PFSK-1 (cell line): Measurements from ENCODE around the gene ATAD3B.

Source experiments
- FOXP2 ChIP-seq: optimal IDR thresholded peaks from 2 replicates; pipeline ENCODE3; 2011; ENCODE audit warnings: borderline replicate concordance, control low read depth, inconsistent platforms; ENCODE audit not compliant: insufficient read depth; ENCODE audit errors: extremely low read length, extremely low read depth
- POLR2AphosphoS5 ChIP-seq: IDR thresholded peaks from 2 replicates; pipeline ENCODE4 v1.6.1; 2012; ENCODE audit warnings: low read depth, mild to moderate bottlenecking, control low read depth, low read length, moderate library complexity

DNA sequence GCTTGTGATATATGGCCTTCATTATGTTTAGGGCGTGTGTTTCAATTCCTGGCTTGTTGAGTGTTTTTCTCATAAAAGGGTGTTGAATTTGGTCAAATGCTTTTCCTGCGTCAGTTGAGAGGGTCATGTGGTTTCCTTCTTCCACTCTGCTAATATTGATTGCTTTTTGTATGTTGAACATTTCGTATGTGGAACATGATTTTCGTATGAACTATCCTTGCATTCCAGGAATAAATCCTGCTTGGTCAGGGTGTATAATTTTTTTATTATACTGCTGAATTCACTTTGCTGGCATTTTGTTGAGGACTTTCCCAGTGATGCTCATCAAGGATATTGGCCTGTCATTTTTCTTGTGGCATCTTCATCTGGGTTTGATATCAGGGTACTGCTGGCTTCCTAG, 35.7 kb downstream of the ATAD3B start:
- TF ChIP-seq POLR2AphosphoS5 = no peak
- TF ChIP-seq FOXP2 = no peak
